ENCODE data around the gene PDE6H.

The PDE6H gene

DNA sequence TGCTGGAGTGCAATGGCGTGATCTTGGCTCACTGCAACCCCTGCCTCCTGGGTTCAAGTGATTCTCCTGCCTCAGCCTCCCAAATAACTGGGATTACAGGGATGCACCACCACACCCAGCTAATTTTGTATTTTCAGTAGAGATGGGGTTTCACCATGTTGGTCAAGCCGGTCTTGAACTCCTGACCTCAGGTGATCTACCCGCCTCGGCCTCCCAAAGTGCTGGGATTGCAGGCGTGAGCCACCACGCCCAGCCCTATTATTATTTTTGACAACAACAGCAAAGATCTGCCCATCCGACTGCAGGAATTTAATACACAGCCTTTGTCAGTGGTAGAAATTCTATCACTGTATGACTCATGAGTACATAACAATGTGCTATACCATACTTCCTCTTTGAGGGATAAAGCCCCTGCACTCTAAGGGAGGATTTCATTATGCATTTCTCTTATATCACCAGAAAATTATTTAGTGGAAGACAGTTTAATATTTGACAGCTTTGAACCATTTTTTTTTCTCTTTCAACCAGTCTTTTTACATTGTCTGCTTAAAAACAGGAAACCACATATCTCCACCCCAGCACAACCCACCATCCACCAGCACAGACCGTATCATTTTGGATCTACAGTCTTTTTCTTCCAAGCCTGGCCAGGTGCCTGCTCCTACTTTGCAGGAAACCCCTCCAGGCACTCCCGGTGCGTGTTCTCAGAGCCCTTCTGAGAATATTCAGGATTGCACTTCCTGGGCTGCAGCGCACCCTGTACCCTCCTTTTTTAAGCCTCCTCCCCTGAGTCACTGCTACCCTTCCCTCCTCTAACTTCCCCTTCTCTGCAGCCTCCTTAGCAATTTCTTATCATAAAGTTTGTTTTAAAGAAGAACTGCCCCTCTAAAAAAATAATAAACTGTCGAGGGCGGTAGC, 12.0 kb upstream of the PDE6H start:
- DNase-seq (ENCODE audit: extremely low read depth, low read depth), result no peak
- TF ChIP-seq, protein P1, sequence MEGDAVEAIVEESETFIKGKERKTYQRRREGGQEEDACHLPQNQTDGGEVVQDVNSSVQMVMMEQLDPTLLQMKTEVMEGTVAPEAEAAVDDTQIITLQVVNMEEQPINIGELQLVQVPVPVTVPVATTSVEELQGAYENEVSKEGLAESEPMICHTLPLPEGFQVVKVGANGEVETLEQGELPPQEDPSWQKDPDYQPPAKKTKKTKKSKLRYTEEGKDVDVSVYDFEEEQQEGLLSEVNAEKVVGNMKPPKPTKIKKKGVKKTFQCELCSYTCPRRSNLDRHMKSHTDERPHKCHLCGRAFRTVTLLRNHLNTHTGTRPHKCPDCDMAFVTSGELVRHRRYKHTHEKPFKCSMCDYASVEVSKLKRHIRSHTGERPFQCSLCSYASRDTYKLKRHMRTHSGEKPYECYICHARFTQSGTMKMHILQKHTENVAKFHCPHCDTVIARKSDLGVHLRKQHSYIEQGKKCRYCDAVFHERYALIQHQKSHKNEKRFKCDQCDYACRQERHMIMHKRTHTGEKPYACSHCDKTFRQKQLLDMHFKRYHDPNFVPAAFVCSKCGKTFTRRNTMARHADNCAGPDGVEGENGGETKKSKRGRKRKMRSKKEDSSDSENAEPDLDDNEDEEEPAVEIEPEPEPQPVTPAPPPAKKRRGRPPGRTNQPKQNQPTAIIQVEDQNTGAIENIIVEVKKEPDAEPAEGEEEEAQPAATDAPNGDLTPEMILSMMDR (IDR thresholded peaks at IDR 0.05; ENCODE audit: low read depth, low read length), result no peak

- no peak for DNase-seq (ENCODE audit: extremely low read depth, low read depth)
- TF ChIP-seq, protein P1 (IDR thresholded peaks at IDR 0.05; ENCODE audit: low read depth, low read length), result no peak
Observed at GRCh38 chr12:14961466-14962152, 11.2 kb upstream of the PDE6H start, which contains the start of gene ARHGDIB. ARHGDIB (minus strand) TSS chr12:14961601; CDS start chr12:14950712, 10,889 bp downstream.

DNA sequence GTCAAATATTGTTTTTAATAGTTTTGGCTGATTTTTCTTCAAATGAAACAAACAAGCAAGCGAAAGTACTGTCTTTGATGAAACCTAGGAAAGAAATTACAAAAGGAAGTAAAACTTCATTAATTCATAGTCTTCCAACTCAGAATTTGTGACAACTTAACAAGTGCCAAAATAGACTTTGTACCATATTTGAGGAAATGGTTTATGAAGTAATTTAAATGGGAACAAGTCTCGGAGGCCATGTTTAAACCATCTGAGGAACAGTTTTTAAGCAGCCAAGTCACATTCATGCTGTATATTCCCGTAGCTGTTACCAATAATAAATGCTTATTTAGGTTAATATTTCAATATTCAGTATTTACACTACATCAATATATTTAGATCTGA, 10.7 kb upstream of the PDE6H start:
- TF ChIP-seq, protein P1 (IDR thresholded peaks at IDR 0.05; ENCODE audit: low read depth, low read length), result no peak
- DNase-seq (ENCODE audit: extremely low read depth, low read depth), result no peak

- TF ChIP-seq, protein P1 (IDR thresholded peaks at IDR 0.05; ENCODE audit: low read depth, low read length), result no peak
- no peak for DNase-seq (ENCODE audit: extremely low read depth, low read depth)
Observed at GRCh38 chr12:14962797-14963196, 10.0 kb upstream of the PDE6H start.

DNA sequence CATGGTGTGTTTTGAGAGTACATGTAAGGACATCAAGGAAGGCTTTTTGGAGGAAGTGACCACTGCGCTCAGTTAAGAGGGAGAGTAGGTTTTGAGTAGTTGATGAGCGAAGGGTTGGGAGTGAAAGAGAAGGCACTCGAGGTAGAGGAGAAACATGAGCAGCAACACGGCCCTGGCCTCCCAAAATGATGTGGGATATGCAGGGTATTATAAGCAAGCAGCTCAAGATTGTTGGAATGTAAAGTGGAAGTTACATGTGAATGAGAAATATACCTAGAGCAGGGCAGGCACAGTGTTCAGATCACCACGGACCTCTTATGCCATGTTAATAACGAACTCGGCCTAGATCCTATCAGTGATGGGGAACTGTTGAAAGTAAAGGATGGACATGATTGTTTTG, 9.3 kb upstream of the PDE6H start:
- DNase-seq (ENCODE audit: extremely low read depth, low read depth), result no peak
- TF ChIP-seq, protein P1 (IDR thresholded peaks at IDR 0.05; ENCODE audit: low read depth, low read length), result no peak

GRCh38 chr12:14964406-14964805, 8.4 kb upstream of the PDE6H start:
- no peak for DNase-seq (ENCODE audit: extremely low read depth, low read depth)
- TF ChIP-seq, protein P1 (IDR thresholded peaks at IDR 0.05; ENCODE audit: low read depth, low read length), result no peak

- TF ChIP-seq, protein P1 (IDR thresholded peaks at IDR 0.05; ENCODE audit: low read depth, low read length), result no peak
- DNase-seq (ENCODE audit: extremely low read depth, low read depth), result no peak
Observed at GRCh38 chr12:14965221-14965620, 7.6 kb upstream of the PDE6H start.

Measured in AG09319 (cell line).